OCI-LY7 (cell line): ENCODE results near the gene ASB10.

ENCODE experiments used
- EZH2phosphoT487 ChIP-seq: fragments of 200-600 bp; sonication (generic); IDR thresholded peaks from 2 replicates; pipeline ENCODE4 v1.6.1; 2018; ENCODE audit warnings: low read depth, borderline replicate concordance, mild to moderate bottlenecking, mixed run types, antibody characterized with exemption, low read length, moderate library complexity, mixed read lengths
- TF ChIP-seq, protein P1 (sequence below): fragments of 200-600 bp; sonication (generic); conservative IDR thresholded peaks from 2 replicates; pipeline ENCODE4 v1.5.1; 2014; ENCODE audit warnings: mild to moderate bottlenecking, antibody characterized with exemption, low read length, moderate library complexity, mixed read lengths

GRCh38 chr7:151141855-151142685, 45.0 kb downstream of the ASB10 start:
- TF ChIP-seq, protein P1, sequence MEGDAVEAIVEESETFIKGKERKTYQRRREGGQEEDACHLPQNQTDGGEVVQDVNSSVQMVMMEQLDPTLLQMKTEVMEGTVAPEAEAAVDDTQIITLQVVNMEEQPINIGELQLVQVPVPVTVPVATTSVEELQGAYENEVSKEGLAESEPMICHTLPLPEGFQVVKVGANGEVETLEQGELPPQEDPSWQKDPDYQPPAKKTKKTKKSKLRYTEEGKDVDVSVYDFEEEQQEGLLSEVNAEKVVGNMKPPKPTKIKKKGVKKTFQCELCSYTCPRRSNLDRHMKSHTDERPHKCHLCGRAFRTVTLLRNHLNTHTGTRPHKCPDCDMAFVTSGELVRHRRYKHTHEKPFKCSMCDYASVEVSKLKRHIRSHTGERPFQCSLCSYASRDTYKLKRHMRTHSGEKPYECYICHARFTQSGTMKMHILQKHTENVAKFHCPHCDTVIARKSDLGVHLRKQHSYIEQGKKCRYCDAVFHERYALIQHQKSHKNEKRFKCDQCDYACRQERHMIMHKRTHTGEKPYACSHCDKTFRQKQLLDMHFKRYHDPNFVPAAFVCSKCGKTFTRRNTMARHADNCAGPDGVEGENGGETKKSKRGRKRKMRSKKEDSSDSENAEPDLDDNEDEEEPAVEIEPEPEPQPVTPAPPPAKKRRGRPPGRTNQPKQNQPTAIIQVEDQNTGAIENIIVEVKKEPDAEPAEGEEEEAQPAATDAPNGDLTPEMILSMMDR: no peak
- TF ChIP-seq EZH2phosphoT487: no peak
